HepG2 (cell line): Measurements from ENCODE around the gene ATP11A. TPM values are rescaled to one million over a fixed set of nuclear protein-coding genes. Genes with fewer than 3 reads are reported as not detected.

Experiments used
- ATAC-seq: fragments of 200-7000 bp; cut with Tn5 transposase; 3 replicates; pipeline ENCODE4 v1.9.1; 2020; ENCODE audit warnings: mild to moderate bottlenecking, moderate library complexity
- BruUV-seq: library from RNA; stranded (reverse); fragments of 400-500 nt; replicated peaks from 2 replicates; lab custom pipeline; 2021; lab: Mats Ljungman, UMichigan
- CTCF ChIA-PET: fragments of 300-600 bp; formaldehyde crosslinking; extraction: SDS; loops from one replicate; lab custom pipeline; 2021; ENCODE audit warnings: low total read pairs, inconsistent platforms, low intra/inter-chr PET ratio; lab: Yijun Ruan, JAX
- POLR2A ChIA-PET: fragments of 350-600 bp; sonication (Branson Sonifier 250); formaldehyde crosslinking; loops from one replicate; lab custom pipeline; 2020; ENCODE audit warnings: antibody characterized with exemption, inconsistent platforms; lab: Yijun Ruan, JAX
- DNase-seq: peaks from one replicate; pipeline ENCODE4 v3.0.0-alpha.2; 2015; ENCODE audit warnings: low spot score
- FAIRE-seq: peaks from 3 replicates; lab custom pipeline; 2011; peaks lifted over from hg19 to GRCh38; lab: Jason Lieb, UNC
- H2AFZ ChIP-seq: one replicate; pipeline ENCODE4 v1.6.1; 2011; ENCODE audit warnings: low read length, inconsistent platforms
- H3K27ac ChIP-seq: fragments of 300-600 bp; 3 replicates; pipeline ENCODE4 v1.8.0; 2011; ENCODE audit warnings: mixed run types, mild to moderate bottlenecking, mixed read lengths, low read length, inconsistent platforms; ENCODE audit not compliant: insufficient read depth; ENCODE audit errors: extremely low read length
- H3K27me3 ChIP-seq, 2 experiments: fragments of 200-600 bp in 1 of 2; 2 replicates in 1 of 2; 3 replicates in 1 of 2; pipeline versions ENCODE4 v1.6.0 to v1.8.0; 2011; ENCODE audit warnings: low read length in 2 of 2, mild to moderate bottlenecking in 2 of 2, moderate library complexity in 2 of 2, inconsistent platforms in 1 of 2; ENCODE audit not compliant: insufficient read depth in 2 of 2, control insufficient read depth in 1 of 2
- H3K36me3 ChIP-seq, 2 experiments: fragments of 200-600 bp in 1 of 2; replicated peaks in 1 of 2; 2 replicates in 1 of 2; 3 replicates in 1 of 2; pipeline versions ENCODE4 v1.5.1 to v1.8.0; 2011; ENCODE audit warnings: low read length in 2 of 2, inconsistent platforms in 1 of 2; ENCODE audit not compliant: insufficient read depth in 2 of 2, control insufficient read depth in 1 of 2
- H3K4me1 ChIP-seq: 2 replicates; pipeline ENCODE4 v1.5.1; 2012; ENCODE audit warnings: low read length, inconsistent platforms; ENCODE audit not compliant: insufficient read depth
- H3K4me2 ChIP-seq: 2 replicates; pipeline ENCODE4 v1.6.0; 2011; ENCODE audit warnings: low read depth, low read length, inconsistent platforms
- H3K4me3 ChIP-seq, 3 experiments: fragments of 200-600 bp in 1 of 3; sonication (generic), shearing (Covaris generic) in 1 of 3; replicated peaks in 1 of 3; 2 replicates each; pipeline ENCODE4 v1.5.1; 2011 to 2016; ENCODE audit warnings: low read length in 3 of 3, inconsistent platforms in 2 of 3, low read depth in 2 of 3, mild to moderate bottlenecking in 2 of 3, control low read depth in 1 of 3, mixed read lengths in 1 of 3; ENCODE audit not compliant: insufficient read depth in 1 of 3
- H3K79me2 ChIP-seq: one replicate; pipeline ENCODE4 v1.6.1; 2011; ENCODE audit warnings: low read length, inconsistent platforms; ENCODE audit not compliant: insufficient read depth
- H3K9ac ChIP-seq: 2 replicates; pipeline ENCODE4 v1.6.0; 2011; ENCODE audit warnings: mild to moderate bottlenecking, low read depth, low read length, inconsistent platforms; ENCODE audit not compliant: insufficient read depth
- H3K9me3 ChIP-seq: 2 replicates; pipeline ENCODE4 v1.5.1; 2012; ENCODE audit warnings: mild to moderate bottlenecking, low read length
- H4K20me1 ChIP-seq: 2 replicates; pipeline ENCODE4 v1.6.0; 2011; ENCODE audit warnings: inconsistent platforms, mild to moderate bottlenecking, low read length, moderate library complexity; ENCODE audit not compliant: insufficient read depth
- CCAR2 ChIP-seq: fragments of 200-400 bp; formaldehyde crosslinking; optimal IDR thresholded peaks from 2 replicates; pipeline ENCODE3; 2018; ENCODE audit warnings: low read depth, mild to moderate bottlenecking, low read length, moderate library complexity
- KAT7 ChIP-seq: IDR thresholded peaks from 2 replicates; pipeline ENCODE4 v1.6.1; 2018; ENCODE audit warnings: borderline replicate concordance, missing compliant biosample characterization
- MAFG ChIP-seq: sonication (generic); formaldehyde crosslinking; IDR thresholded peaks from 2 replicates; pipeline ENCODE4 v1.5.1; 2020; ENCODE audit warnings: mild to moderate bottlenecking, missing genetic modification reagents
- ZBTB21 ChIP-seq: sonication (generic); formaldehyde crosslinking; IDR thresholded peaks from 2 replicates; pipeline ENCODE4 v1.4.0; 2020; ENCODE audit warnings: missing genetic modification reagents
- ZFP82 ChIP-seq: sonication (generic); formaldehyde crosslinking; IDR thresholded peaks from 2 replicates; pipeline ENCODE4 v1.5.1; 2020; ENCODE audit warnings: mild to moderate bottlenecking, missing genetic modification reagents, borderline replicate concordance
- ZFY ChIP-seq: sonication (generic); formaldehyde crosslinking; IDR thresholded peaks from 2 replicates; pipeline ENCODE4 v1.4.0; 2020; ENCODE audit warnings: missing genetic modification reagents
- ZNF160 ChIP-seq: sonication (generic); formaldehyde crosslinking; IDR thresholded peaks from 2 replicates; pipeline ENCODE4 v1.8.0; 2022; ENCODE audit warnings: mild to moderate bottlenecking, inconsistent platforms, missing genetic modification reagents
- ZNF577 ChIP-seq: sonication (generic); formaldehyde crosslinking; IDR thresholded peaks from 2 replicates; pipeline ENCODE4 v1.4.0; 2020; ENCODE audit warnings: mild to moderate bottlenecking, low read depth, missing genetic modification reagents, borderline replicate concordance
- WGBS: methylation state at CpG from one replicate; pipeline ENCODE4 v1.1.6; 2017; ENCODE audit warnings: low lambda C conversion rate; 5-methylcytosine and 5-hydroxymethylcytosine counted together
- in situ Hi-C: cut with HindIII; loops from 2 replicates; pipeline ENCODE4 v1.10.0; 2017; ENCODE audit warnings: low pct_unique_long_range_greater_than_20kb; ENCODE audit not compliant: extremely low pct_ligation_motif_present
- intact Hi-C: fragments of 100-400 bp; cut with micrococcal nuclease; formaldehyde crosslinking; loops from one replicate; pipeline ENCODE4 v1.10.0; 2022; ENCODE audit not compliant: unreplicated experiment
- polyA plus RNA-seq, 8 experiments: library from polyadenylated mRNA; depleted of rRNA in 3 of 8; stranded (reverse) in 7 of 8; unstranded in 1 of 8; fragments of >200 nt; fragmentation: Illumina TruSeq in 4 of 8; extraction: Trizol in 4 of 8; gene quantifications; 2 replicates each; pipeline versions ENCODE4 v1.2.1 to v1.2.3, GENCODE V29; 2011 to 2016; ENCODE audit warnings: low read depth in 4 of 8, missing spikeins in 1 of 8, mixed read lengths in 1 of 8; ENCODE audit not compliant: insufficient read depth in 1 of 8
- total RNA-seq, 5 experiments: library from RNA; depleted of rRNA; stranded (reverse); fragments of >200 nt; fragmentation: Illumina TruSeq; extraction: Trizol; gene quantifications; 2 replicates each; pipeline ENCODE4 v1.2.3, GENCODE V29; 2016; ENCODE audit warnings: low read depth in 1 of 5
- TF ChIP-seq, protein P1 (sequence below): IDR thresholded peaks from 2 replicates; pipeline ENCODE4 v1.6.1; 2016; ENCODE audit warnings: low read depth
- TF ChIP-seq, protein P2 (sequence below): sonication (generic); formaldehyde crosslinking; IDR thresholded peaks from 2 replicates; pipeline ENCODE4 v1.4.0; 2020; ENCODE audit warnings: missing genetic modification reagents
- TF ChIP-seq, protein P3 (sequence below): sonication (generic); formaldehyde crosslinking; IDR thresholded peaks from 2 replicates; pipeline ENCODE4 v1.5.0; 2020; ENCODE audit warnings: mild to moderate bottlenecking, missing genetic modification reagents, moderate library complexity
- TF ChIP-seq, protein P4 (sequence below): sonication (generic); IDR thresholded peaks from 2 replicates; pipeline ENCODE4 v1.6.1; 2016; ENCODE audit warnings: low read depth, borderline replicate concordance
- TF ChIP-seq, protein P5 (sequence below): sonication (generic); formaldehyde crosslinking; IDR thresholded peaks from 2 replicates; pipeline ENCODE4 v1.9.0; 2021; ENCODE audit warnings: missing genetic modification reagents, borderline replicate concordance

Gene ATP11A
- total and polyA plus RNA-seq, 2 of the 13 experiments (the other 11 are each of a cell fraction or from before 2014, with no cell fraction given): 18.4 to 20.1 TPM

DNA sequence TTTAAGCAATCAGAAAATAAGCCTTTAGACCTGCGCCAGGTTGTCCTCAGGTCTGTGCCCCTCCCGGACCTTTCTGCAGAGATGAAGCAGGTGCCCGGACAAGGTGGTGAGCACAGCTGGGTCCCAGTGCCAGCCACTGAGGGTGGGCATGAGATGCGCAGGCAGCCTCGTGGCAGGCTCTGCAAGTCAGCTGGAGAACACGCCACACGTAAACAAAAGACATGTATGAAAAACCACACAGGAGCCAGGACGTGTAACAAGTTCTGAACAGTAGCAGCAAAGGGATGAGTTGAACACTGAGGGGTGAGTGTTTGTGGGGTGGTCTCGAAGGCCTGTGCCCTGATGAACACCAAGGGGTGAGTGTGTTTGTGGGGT lies 210.4 kb downstream of the ATP11A start:
- H3K4me3 ChIP-seq: no peak overlapping the region
- no peaks in the 10 kb centered on the region for H3K79me2 ChIP-seq
- TF ChIP-seq, protein P1, sequence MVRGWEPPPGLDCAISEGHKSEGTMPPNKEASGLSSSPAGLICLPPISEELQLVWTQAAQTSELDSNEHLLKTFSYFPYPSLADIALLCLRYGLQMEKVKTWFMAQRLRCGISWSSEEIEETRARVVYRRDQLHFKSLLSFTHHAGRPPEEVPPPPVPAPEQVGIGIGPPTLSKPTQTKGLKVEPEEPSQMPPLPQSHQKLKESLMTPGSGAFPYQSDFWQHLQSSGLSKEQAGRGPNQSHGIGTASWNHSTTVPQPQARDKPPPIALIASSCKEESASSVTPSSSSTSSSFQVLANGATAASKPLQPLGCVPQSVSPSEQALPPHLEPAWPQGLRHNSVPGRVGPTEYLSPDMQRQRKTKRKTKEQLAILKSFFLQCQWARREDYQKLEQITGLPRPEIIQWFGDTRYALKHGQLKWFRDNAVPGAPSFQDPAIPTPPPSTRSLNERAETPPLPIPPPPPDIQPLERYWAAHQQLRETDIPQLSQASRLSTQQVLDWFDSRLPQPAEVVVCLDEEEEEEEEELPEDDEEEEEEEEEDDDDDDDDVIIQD (CRISPR knock-in tag): no peak
- TF ChIP-seq ZFP82: no peak
- TF ChIP-seq, protein P2, sequence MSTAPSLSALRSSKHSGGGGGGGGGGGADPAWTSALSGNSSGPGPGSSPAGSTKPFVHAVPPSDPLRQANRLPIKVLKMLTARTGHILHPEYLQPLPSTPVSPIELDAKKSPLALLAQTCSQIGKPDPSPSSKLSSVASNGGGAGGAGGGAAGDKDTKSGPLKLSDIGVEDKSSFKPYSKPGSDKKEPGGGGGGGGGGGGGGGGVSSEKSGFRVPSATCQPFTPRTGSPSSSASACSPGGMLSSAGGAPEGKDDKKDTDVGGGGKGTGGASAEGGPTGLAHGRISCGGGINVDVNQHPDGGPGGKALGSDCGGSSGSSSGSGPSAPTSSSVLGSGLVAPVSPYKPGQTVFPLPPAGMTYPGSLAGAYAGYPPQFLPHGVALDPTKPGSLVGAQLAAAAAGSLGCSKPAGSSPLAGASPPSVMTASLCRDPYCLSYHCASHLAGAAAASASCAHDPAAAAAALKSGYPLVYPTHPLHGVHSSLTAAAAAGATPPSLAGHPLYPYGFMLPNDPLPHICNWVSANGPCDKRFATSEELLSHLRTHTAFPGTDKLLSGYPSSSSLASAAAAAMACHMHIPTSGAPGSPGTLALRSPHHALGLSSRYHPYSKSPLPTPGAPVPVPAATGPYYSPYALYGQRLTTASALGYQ (CRISPR knock-in tag): no peak
- no peak for TF ChIP-seq ZNF577 (CRISPR knock-in tag)
- TF ChIP-seq, protein P3, sequence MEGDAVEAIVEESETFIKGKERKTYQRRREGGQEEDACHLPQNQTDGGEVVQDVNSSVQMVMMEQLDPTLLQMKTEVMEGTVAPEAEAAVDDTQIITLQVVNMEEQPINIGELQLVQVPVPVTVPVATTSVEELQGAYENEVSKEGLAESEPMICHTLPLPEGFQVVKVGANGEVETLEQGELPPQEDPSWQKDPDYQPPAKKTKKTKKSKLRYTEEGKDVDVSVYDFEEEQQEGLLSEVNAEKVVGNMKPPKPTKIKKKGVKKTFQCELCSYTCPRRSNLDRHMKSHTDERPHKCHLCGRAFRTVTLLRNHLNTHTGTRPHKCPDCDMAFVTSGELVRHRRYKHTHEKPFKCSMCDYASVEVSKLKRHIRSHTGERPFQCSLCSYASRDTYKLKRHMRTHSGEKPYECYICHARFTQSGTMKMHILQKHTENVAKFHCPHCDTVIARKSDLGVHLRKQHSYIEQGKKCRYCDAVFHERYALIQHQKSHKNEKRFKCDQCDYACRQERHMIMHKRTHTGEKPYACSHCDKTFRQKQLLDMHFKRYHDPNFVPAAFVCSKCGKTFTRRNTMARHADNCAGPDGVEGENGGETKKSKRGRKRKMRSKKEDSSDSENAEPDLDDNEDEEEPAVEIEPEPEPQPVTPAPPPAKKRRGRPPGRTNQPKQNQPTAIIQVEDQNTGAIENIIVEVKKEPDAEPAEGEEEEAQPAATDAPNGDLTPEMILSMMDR: no peak
- TF ChIP-seq, protein P4, sequence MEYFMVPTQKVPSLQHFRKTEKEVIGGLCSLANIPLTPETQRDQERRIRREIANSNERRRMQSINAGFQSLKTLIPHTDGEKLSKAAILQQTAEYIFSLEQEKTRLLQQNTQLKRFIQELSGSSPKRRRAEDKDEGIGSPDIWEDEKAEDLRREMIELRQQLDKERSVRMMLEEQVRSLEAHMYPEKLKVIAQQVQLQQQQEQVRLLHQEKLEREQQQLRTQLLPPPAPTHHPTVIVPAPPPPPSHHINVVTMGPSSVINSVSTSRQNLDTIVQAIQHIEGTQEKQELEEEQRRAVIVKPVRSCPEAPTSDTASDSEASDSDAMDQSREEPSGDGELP: no peak
- TF ChIP-seq, protein P5, sequence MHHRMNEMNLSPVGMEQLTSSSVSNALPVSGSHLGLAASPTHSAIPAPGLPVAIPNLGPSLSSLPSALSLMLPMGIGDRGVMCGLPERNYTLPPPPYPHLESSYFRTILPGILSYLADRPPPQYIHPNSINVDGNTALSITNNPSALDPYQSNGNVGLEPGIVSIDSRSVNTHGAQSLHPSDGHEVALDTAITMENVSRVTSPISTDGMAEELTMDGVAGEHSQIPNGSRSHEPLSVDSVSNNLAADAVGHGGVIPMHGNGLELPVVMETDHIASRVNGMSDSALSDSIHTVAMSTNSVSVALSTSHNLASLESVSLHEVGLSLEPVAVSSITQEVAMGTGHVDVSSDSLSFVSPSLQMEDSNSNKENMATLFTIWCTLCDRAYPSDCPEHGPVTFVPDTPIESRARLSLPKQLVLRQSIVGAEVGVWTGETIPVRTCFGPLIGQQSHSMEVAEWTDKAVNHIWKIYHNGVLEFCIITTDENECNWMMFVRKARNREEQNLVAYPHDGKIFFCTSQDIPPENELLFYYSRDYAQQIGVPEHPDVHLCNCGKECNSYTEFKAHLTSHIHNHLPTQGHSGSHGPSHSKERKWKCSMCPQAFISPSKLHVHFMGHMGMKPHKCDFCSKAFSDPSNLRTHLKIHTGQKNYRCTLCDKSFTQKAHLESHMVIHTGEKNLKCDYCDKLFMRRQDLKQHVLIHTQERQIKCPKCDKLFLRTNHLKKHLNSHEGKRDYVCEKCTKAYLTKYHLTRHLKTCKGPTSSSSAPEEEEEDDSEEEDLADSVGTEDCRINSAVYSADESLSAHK (CRISPR knock-in tag): no peak
- no peak for TF ChIP-seq ZBTB21
- no peak for TF ChIP-seq ZNF160 (CRISPR knock-in tag)
- TF ChIP-seq KAT7: no peak
- TF ChIP-seq CCAR2: no peak
- TF ChIP-seq ZFY (CRISPR knock-in tag): no peak
- no peak for TF ChIP-seq MAFG
- H3K9ac ChIP-seq: no peak overlapping the region
- peaks cover 17% of the 10 kb centered on the region for H3K4me1 ChIP-seq
- no peaks in the 10 kb centered on the region for H3K27me3 ChIP-seq
- in situ Hi-C loops: no loop called here
- DNase-seq (no peak), ATAC-seq (no peak), FAIRE-seq (no peak)
- ChIA-PET POLR2A (no interaction called here), CTCF (no interaction called here)
- intact Hi-C loops: no loop called here
- no peaks in the 10 kb centered on the region; the same call in 1 of the 2 replicates for H4K20me1 ChIP-seq
- no peak overlapping the region for H2AFZ ChIP-seq
- BruUV-seq: no TSS peak
- no peaks in the 10 kb centered on the region for H3K9me3 ChIP-seq
- WGBS: 92% methylated on average over 9 of the region's 9 CpGs
- peaks cover 5 to 24% of the 10 kb centered on the region in 2 experiments; a peak in 4 of 5 replicates for H3K36me3 ChIP-seq
- H3K4me2 ChIP-seq: no peak overlapping the region
- no peak overlapping the region for H3K27ac ChIP-seq
